GM06990 (cell line): ENCODE measurements around the gene ZBTB4.

ENCODE experiments used
- DNase-seq: peaks from one replicate; pipeline ENCODE4 v3.0.0-alpha.2; 2011; ENCODE audit not compliant: insufficient read length; ENCODE audit errors: extremely low read depth
- H3K27me3 ChIP-seq: replicated peaks from 2 replicates; pipeline ENCODE4 v1.6.0; 2011; ENCODE audit warnings: low read length; ENCODE audit not compliant: control insufficient read depth, insufficient read depth
- H3K36me3 ChIP-seq: 2 replicates; pipeline ENCODE4 v1.5.1; 2011; ENCODE audit warnings: low read length; ENCODE audit not compliant: control insufficient read depth, insufficient read depth
- H3K4me3 ChIP-seq: replicated peaks from 2 replicates; pipeline ENCODE4 v1.5.1; 2011; ENCODE audit warnings: low read depth, mild to moderate bottlenecking, control low read depth, low read length
- CTCF ChIP-seq: IDR thresholded peaks from 2 replicates; pipeline ENCODE4 v1.5.1; 2011; ENCODE audit warnings: low read length, control low read depth, mild to moderate bottlenecking, inconsistent platforms; ENCODE audit not compliant: insufficient read depth, poor library complexity, severe bottlenecking

Gene ZBTB4

DNA sequence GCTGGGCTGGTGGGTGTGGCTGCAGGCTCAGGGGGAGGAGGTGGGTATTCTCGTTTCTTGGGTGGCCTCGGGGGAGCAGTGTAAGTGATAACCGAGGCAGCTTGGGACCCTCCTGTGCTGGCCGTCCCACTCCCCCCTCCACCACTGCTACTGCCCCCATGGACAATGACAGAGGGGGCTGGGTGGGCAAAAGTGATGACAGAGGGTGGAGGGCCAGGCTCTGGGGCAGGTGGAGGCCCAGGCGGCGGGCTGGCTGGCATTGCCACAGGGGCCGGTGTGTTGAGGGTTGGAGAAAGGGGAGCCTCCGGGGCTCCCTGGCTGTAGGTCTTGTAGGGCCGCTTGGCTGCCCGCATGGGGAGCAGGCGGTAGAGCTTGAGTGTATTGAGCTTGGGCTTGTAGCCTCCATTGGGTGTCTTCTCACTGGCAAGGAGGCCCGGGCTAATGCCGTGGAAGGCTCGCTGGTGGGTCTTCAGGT lies 16.0 kb downstream of the ZBTB4 start:
- TF ChIP-seq CTCF: no peak
- Histone ChIP-seq H3K4me3 (no peak overlapping the region), H3K27me3 (no peaks in the 10 kb centered on the region), H3K36me3 (peaks cover 4% of the 10 kb centered on the region)
- no peak for DNase-seq

GRCh38 chr17:7462474-7463371 lies 16.7 kb downstream of the ZBTB4 start:
- peaks cover 4% of the 10 kb centered on the region for H3K36me3 ChIP-seq
- TF ChIP-seq CTCF: no peak
- DNase-seq: no peak
- no peaks in the 10 kb centered on the region for H3K27me3 ChIP-seq
- H3K4me3 ChIP-seq: no peak overlapping the region

DNA sequence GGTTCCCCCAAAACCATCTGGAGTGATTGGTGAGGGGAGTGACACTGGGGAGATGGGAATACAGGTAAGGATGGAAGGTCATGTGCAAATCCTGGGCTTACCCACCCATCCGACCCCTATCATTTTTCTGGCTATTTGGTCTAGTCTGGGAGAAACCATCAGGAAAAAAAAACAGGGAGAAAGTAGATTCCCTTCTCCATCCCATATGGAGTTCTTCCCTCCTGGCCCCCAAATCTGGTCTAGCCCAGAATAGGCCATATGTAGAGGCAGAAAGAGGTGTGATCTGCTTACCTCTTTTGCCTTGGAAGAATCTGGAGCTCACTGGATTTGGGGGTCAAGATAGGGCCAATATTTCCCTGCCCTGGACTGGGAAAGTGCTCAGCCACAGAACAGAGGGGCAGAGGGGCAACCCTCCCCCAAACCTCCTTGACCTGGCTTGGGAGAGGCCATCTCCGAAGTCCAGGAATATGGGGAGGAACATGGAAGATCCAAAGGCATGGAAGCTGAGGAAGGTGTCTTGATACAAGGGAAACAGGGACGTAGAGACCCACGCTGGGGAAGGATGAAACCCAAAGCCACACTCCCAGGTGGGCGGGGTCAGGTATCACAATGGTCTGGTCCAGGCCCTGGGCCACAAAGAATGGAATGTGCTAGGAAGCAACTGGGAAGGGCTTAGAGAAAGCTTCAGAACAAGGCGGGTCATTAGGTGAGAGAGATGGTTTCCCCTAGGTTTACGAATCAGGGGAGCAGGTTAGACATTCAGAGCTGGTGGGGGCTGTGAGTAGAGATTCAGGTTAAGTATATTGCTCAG lies 18.4 kb downstream of the ZBTB4 start:
- Histone ChIP-seq H3K4me3 (no peak overlapping the region), H3K27me3 (no peaks in the 10 kb centered on the region), H3K36me3 (peaks cover 2% of the 10 kb centered on the region)
- TF ChIP-seq CTCF: no peak
- DNase-seq: no peak

- no peak overlapping the region for H3K4me3 ChIP-seq
- no peaks in the 10 kb centered on the region for H3K27me3 ChIP-seq
- H3K36me3 ChIP-seq: peaks cover 2% of the 10 kb centered on the region
- no peak for DNase-seq
- TF ChIP-seq CTCF: no peak
Measured at GRCh38 chr17:7459961-7460545, 19.4 kb downstream of the ZBTB4 start.

DNA sequence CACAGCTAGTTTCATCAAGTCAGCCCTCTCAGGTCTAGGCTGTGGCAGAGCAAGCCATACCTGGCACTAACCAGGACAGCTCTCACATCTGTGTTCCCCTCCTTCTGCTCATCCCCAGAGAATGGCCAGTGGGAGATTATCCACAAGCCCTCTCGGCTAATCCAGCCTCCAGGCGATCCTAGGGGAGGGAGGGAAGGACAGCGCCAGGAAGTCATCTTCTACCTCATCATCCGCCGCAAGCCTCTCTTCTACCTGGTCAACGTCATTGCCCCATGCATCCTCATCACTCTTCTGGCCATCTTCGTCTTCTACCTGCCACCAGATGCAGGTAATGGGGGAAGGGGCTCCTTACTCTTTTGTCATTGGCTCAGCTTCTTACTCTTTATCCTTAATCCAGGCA lies 31.0 kb downstream of the ZBTB4 start:
- Histone ChIP-seq H3K4me3 (no peak overlapping the region), H3K36me3 (no peaks in the 10 kb centered on the region), H3K27me3 (no peaks in the 10 kb centered on the region)
- DNase-seq: no peak
- TF ChIP-seq CTCF: no peak
